Measurements from ENCODE around the gene PRDM5.

Gene PRDM5

GRCh38 chr4:120922381-120923206, at the start of gene PRDM5:
PRDM5 (minus strand) TSS chr4:120922726; CDS start chr4:120922608, 118 bp downstream.
- no peak for DNase-seq

GRCh38 chr4:120971884-120972283, 49.4 kb upstream of the PRDM5 start:
- no peak for DNase-seq

DNA sequence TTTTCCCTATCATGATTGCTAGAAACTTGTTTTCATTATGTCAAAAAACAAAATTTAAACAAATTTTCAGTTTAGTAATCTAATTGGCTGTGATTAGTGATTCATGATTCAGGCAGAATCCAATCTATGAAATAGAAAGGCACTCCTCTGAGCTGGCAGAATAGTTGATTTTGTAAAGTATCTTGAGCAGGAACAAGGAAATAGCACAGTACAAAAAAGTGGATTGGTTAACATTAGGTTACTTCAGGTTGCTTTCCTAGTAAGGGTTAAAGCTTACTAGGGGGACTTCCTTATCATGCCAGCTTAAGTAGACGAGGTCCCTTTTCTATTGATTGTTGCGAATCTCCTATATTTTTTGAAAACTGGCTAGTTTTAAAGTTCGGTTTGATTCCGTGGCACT, 43.4 kb upstream of the PRDM5 start:
- DNase-seq: no peak

GRCh38 chr4:120964596-120964995, 42.1 kb upstream of the PRDM5 start:
- DNase-seq: no peak

- DNase-seq: no peak
Observed at GRCh38 chr4:120963449-120963848, 40.9 kb upstream of the PRDM5 start.

DNA sequence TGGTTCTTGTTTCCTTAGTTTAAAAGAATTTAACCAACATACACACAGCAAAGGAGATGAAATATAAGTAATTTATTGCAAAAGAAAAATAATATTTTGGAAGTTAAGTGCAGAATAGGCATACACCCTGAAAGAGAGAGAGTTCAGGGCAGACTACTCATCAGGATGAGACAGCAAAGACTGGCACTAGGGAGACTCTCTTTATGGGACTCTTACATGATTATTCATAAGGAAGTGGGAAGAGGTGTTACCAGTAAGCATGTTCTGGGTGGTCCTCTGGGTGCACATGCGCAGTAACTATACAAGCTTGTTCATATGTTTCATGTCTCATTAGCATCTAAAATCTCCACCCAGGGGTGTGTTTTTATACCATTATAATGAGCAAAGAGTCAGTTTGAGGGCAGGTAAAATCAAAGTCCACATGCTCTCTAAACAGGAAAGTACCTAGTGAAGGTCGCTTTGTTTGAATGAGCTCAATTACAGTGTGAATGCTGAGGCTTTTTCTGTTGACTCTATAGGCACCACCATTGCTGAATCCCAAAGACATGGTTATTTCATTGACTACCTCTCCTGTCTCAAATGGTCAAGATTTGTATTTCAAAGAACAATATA, 38.2 kb upstream of the PRDM5 start:
- DNase-seq: no peak

DNA sequence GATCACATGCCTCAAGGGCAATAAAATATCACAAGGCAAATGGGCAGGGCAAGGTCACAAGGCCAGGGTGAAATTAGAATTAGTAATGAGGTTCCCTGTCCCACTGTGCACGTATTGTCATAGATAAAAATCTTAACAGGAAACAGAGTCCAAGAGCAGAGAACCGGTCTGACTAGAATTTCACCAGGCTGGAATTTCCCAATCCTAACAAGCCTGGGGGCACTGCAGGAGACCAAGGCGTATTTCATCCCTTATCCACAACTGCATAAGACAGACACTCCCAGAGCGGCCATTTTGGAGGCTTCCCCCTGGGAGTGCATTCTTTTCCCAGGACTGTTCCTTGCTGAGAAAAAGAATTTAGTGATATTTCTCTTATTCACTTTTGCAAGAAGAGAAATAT, 25.9 kb upstream of the PRDM5 start:
- no peak for DNase-seq

GRCh38 chr4:120942776-120943175, 20.2 kb upstream of the PRDM5 start:
- no peak for DNase-seq

DNA sequence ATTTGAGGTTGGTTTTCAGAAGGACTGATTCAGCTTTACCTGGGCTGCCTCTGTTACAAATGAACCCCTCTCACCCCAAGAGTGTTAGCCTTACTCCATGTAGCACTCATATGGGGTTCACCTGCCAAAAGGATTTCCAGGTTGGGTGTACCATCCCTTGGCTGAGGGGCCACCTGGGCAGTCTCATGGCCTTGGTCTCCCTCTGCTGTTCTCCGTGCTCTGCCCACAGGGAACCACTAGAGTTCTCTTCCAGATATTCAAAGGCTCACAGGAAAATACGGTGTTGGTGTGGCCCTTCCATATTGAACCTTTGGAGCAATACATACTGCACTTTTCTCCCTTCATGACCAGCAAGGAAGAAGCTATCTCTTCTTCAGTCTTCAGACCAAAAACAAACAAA, 18.0 kb upstream of the PRDM5 start:
- no peak for DNase-seq

- no peak for DNase-seq
Observed at GRCh38 chr4:120939693-120940092, 17.2 kb upstream of the PRDM5 start.

- DNase-seq: no peak
Observed at GRCh38 chr4:120929847-120930246, 7.3 kb upstream of the PRDM5 start.

DNA sequence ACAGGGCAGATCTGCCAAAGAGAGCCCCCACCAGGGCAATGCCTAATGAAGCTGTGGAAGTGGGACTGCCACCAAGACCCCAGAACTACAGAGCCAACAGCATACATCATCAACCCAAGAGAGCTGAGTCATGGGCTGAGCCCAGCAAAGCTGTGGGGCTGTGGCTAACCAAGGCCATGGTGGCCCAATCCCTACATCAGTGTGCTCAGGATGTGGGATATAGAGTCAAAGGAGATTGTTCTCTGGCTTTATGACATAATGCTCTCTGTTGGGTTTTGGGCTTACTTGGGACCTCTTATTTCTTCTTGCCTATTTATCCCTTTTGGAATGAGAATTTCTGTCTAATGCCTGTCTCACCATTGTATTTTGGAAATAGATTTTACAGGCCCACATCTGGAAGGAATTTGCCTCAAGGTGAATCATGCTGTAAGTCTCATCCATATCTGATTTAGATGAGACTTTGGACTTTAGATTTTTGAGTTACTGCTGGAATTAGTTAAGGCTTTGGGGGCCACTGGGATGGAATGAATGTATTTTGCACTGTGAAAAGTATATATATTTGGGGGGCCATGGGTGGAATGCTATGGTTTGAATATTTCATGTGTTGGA, 5.4 kb upstream of the PRDM5 start:
- DNase-seq: no peak

DNA sequence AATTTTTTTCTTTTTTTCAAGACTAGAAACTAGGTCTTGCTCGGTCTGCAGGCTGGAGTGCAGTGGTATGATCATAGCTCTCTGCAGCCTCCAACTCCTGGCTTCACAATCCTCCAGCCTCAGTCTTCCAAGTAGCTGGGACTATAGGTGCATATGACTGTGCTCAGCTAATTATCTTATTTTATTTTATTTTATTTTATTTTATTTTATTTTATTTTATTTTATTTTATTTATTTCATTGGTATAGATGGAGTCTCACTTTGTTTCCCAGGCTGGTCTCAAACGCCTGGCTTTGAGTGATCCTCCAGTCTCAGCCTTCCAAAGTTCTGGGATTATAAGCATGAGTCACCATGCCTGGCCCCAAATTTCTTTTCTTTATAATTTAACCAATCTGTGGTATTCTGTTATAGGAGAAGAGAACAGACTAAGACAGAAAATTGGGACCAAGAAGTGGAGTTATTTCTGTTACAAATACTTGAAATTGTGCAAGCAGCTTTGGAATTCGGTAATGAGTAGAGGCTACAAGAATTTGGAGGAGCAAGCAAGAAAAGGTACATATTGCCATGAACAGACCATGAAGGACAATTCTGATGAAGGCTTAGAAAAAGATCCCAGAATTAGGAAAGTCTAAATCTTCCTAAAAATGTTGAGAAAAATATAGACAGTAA, 4.0 kb upstream of the PRDM5 start:
- DNase-seq: no peak

DNA sequence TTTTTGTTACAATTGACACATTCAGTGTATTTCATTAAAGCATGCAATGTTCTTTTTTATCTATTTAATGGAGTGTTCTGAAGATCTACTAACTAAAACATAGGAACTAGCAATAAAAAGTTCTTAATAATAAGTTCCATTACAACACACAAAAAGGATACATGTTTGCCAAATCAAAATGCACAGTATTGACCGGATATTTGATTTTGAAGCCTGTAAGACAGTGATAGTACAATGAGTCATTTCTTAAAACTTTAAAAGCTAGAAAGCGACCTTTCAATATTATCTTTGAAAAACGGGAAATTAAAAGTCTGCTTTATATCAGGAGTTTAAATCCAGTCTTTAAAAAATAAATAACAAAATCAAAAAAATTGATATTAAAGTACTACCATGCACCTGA, 2.4 kb upstream of the PRDM5 start:
- no peak for DNase-seq

GRCh38 chr4:120923207-120923522, 639 bp upstream of the PRDM5 start:
- no peak for DNase-seq

- no peak for DNase-seq
Observed at GRCh38 chr4:120921456-120922380, 808 bp downstream of the PRDM5 start.

DNA sequence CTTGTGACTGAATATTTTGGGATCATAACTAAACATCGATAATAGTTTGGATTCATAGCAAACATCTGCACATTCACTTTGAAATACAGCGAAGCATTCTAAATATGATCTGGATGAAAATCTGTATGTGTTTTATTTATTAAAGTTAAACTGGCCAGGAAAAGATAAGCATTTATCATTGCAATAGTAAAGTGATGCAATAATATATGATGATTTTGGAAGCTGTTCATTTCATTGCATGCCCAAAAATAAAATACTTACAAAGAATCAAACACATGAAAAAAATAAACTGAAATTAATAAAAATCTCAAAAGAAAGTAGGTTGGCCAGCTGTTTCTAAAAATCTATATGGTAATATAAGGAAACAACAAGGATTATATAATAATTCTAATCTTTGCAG, 1.9 kb downstream of the PRDM5 start:
- no peak for DNase-seq

DNA sequence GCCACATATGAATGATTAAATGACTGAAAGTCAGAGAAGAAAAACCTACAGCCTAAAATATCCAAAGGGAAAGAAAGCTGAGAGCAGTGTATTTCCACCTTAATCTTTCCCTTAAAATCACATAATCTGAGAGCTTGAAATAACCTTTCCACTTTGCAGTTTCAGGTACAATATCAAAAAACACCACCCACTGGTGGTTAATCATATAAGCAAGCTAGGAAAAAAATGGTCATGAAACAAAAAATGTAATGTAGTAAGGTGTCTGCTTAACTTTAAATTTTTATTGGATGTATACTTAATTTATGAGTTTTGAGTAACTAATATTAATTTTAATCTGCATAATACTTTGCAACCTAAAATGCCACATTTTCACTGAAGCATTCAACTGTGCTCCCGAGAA, 3.2 kb downstream of the PRDM5 start:
- no peak for DNase-seq

DNA sequence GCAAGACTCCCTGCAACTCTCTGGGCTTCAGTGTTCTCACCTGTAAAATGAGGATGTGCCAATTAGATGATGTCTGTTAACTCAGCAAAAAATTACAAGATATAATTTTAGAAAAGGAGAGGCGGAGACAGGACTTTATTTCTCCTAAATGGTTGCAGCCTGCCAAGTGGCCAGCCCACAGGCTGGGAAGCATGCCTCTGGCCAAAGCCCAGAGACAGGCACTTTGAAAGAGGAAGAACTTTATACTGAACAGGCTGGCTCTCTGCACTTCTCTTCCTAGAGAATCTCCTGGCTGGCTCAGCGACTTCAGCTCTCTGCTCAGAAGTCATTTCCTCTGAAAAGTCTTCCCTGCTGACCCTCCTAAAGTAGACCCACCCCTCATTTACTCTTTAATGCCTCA, 3.7 kb downstream of the PRDM5 start:
- no peak for DNase-seq

DNA sequence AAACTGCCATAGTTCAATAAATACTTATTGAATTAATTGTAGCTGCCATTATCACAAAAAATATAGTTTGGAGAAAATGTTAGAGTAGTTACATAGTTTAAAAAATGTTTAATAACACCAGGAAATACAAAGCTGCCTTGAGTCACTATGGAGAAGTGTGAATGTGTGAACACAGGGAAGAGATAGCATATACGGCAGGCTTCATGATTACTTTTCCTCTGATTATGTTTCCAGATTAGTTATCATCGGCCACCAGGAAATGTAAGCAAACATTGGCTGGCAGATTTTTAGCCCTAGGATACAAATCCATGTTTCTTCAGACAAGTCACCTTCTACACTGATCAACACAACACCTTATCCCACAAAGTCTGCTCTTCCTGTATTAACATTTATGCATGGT, 4.4 kb downstream of the PRDM5 start:
- DNase-seq: no peak

GRCh38 chr4:120916937-120917336, 5.6 kb downstream of the PRDM5 start:
- DNase-seq: no peak

DNA sequence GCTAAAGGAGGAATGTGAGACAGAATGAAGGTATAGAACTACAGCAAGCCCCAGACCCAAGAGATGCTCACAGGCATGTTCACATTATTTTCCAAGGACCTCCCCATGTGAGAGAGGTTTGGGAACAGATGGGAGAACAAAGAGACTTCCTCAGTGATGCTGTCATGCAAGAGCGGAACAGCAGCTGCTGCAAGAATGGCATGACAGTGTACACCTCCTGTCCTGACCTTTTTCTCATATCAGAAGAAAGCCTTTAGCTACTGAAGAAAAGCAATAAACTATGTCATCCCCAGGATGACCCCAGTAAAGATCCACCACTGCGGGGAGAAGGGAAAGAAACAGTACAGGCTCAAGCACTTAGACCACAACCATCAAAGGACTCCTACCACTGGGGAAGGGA, 7.2 kb downstream of the PRDM5 start:
- DNase-seq: no peak

DNA sequence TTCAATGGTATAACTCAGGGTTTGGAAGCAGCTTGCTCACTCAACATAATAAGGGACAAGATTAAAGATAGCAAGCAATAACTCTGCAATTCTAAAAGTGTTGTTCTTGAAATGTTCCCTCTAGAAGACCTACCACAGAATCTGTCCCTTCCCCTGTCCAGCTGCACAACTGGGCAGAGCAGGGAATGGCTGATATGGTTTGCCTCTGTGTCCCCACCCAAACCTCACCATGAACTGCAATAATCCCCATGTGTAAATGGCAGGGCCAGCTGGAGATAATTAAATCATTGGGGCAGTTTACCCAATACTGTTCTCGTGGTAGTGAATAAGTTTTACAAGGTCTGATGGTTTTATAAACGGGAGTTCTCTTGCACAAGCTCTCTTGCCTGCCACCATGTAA, 19.1 kb downstream of the PRDM5 start:
- no peak for DNase-seq
